Gastrocnemius medialis (tissue), 4 donors: ENCODE measurements around the gene SMTN.

Experiments used
- CTCF ChIP-seq, 5 experiments: fragments of 450-650 bp in 3 of 5; fragments of 200-600 bp in 2 of 5; sonication (generic) in 2 of 5; IDR thresholded peaks in 4 of 5; conservative IDR thresholded peaks in 1 of 5; 1 replicate in 4 of 5; 2 replicates in 1 of 5; pipeline ENCODE4 v1.5.1; 2016 to 2019; ENCODE audit warnings: antibody characterized with exemption in 5 of 5, mild to moderate bottlenecking in 3 of 5, moderate library complexity in 3 of 5
- POLR2A ChIP-seq, 2 donors: fragments of 450-650 bp; IDR thresholded peaks; one replicate each; pipeline ENCODE4 v1.6.1; 2017; ENCODE audit warnings: antibody characterized with exemption in 2 of 2, mild to moderate bottlenecking in 2 of 2, moderate library complexity in 2 of 2

DNA sequence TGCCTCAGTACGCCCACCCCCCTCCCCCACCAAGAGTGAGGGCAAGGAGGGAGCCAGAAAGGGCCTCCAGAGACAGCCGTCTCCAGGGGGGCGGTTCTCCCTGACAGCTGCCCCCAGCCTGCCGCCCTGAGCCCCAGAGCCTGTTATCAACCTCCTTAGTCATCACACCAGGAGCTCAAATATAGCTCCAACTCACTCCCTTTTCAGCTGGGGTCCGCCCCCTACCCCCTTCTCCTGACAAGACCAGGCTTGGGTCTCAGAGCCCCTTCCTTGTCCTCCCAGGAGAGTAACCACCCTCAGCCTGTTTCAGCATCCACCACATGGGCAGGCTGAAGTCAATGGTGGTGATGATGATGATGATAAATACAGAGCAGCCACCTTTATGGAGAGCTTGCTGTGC, 39.1 kb downstream of the SMTN start:
- no peak for TF ChIP-seq CTCF (IDR thresholded peaks at IDR 0.05 in 4 of 5, conservative IDR thresholded peaks at IDR 0.05 in 1 of 5)
- no peak for TF ChIP-seq POLR2A (IDR thresholded peaks at IDR 0.05)
